ENCODE results near the gene RHBDF1. TPM values are rescaled to one million over a fixed set of nuclear protein-coding genes. Genes with fewer than 3 reads are reported as not detected.

Gene RHBDF1
- total and polyA plus RNA-seq, 2 of the 13 experiments (the other 11 are each of a cell fraction or from before 2014, with no cell fraction given), result 5.4 to 26.9 TPM

DNA sequence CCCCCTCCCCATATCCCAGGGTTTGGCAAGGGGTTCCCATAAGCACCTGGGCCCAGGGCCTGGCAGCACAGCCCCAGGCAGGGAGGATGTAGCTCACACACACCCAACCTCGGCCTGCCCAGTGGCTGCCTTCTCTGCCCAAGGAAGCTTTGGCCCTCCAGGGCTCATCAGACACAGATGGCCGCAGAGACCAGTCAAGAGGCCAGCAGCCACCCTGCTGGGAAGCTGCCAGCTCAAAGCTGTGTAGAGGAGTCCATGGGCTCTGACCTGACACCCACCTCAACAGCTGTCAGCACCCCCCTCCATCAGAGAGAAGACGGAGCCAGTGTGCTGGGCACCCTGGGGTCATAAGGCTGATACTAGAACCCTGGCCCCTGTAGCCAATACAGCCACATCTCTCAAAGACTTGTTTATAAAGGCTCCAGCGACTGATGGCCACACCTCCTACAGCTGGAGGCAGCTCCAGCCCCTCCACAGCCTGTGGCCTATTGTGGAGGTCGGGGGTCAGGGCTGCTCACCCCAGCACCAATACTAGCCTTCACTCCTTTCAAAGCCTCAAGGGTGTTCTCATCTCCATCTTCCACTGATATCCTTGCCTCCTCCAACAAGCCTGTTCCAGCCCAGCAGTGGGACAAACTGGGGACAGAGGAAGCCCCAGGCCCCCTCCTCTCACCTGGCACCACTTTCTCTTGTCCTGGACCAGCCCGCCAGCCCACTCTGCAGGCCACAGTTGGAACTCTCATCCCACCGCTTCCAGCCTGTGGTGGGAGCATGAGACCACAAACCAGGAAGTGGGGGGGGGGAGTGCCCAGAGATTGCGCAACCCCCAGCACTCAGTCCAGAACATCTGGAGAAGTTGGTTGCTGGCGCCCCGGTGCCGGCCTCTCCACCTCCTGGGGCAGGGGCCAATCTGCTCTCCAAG is 3.4 kb upstream of the RHBDF1 start (continued):
- TF ChIP-seq ZBTB1 (CRISPR knock-in tag; IDR thresholded peaks at IDR 0.05; ENCODE audit: borderline replicate concordance) (no peak), ZNF674 (CRISPR knock-in tag; IDR thresholded peaks at IDR 0.05; ENCODE audit: low read depth) (0 out of 2 replicates have a peak, but pooled peaks have one; percentile 29), ARHGAP35 (CRISPR knock-in tag; IDR thresholded peaks at IDR 0.05; ENCODE audit: borderline replicate concordance) (no peak), HDAC2 (CRISPR knock-in tag; IDR thresholded peaks at IDR 0.05) (no peak), HES4 (CRISPR knock-in tag; IDR thresholded peaks at IDR 0.05; ENCODE audit: borderline replicate concordance) (no peak), MTF2 (CRISPR knock-in tag; IDR thresholded peaks at IDR 0.05; ENCODE audit: borderline replicate concordance) (no peak), ZNF7 (CRISPR knock-in tag; IDR thresholded peaks at IDR 0.05) (no peak), NR2F2 (IDR thresholded peaks at IDR 0.05; ENCODE audit: borderline replicate concordance, low read depth) (no peak), RARG (CRISPR knock-in tag; IDR thresholded peaks at IDR 0.05; ENCODE audit: low read depth) (no peak), MBNL3 (CRISPR knock-in tag; conservative IDR thresholded peaks at IDR 0.05) (no peak), JUN (CRISPR knock-in tag; IDR thresholded peaks at IDR 0.05) (no peak), HDAC1 (CRISPR knock-in tag; IDR thresholded peaks at IDR 0.05) (no peak; the same call in none of the 2 replicates), PHF20 (CRISPR knock-in tag; IDR thresholded peaks at IDR 0.05) (peak; percentile 49; the same call in 1 of the 2 replicates), ZNF891 (CRISPR knock-in tag; IDR thresholded peaks at IDR 0.05) (no peak), ZNF615 (CRISPR knock-in tag; IDR thresholded peaks at IDR 0.05; ENCODE audit: borderline replicate concordance) (no peak), MBD4 (IDR thresholded peaks at IDR 0.05; ENCODE audit: borderline replicate concordance, low read length) (no peak), SOX13 (IDR thresholded peaks at IDR 0.05) (no peak), SOX13 (CRISPR knock-in tag; conservative IDR thresholded peaks at IDR 0.05 in 1 of 2, IDR thresholded peaks at IDR 0.05 in 1 of 2) (no peak; a peak in 1 of 4 replicates), ZNF530 (CRISPR knock-in tag; IDR thresholded peaks at IDR 0.05; ENCODE audit: low read depth) (no peak), BRCA1 (CRISPR knock-in tag; IDR thresholded peaks at IDR 0.05) (no peak), ZBTB7A (CRISPR knock-in tag; IDR thresholded peaks at IDR 0.05) (peak; percentile 76; the same call in 1 of the 2 replicates), ZNF101 (CRISPR knock-in tag; IDR thresholded peaks at IDR 0.05; ENCODE audit: borderline replicate concordance, low read depth) (no peak), ATF7-NPFF (CRISPR knock-in tag; IDR thresholded peaks at IDR 0.05; ENCODE audit: low read depth) (no peak), ZNF616 (CRISPR knock-in tag; IDR thresholded peaks at IDR 0.05; ENCODE audit: low read depth) (no peak)
- TF ChIP-seq, protein P1, sequence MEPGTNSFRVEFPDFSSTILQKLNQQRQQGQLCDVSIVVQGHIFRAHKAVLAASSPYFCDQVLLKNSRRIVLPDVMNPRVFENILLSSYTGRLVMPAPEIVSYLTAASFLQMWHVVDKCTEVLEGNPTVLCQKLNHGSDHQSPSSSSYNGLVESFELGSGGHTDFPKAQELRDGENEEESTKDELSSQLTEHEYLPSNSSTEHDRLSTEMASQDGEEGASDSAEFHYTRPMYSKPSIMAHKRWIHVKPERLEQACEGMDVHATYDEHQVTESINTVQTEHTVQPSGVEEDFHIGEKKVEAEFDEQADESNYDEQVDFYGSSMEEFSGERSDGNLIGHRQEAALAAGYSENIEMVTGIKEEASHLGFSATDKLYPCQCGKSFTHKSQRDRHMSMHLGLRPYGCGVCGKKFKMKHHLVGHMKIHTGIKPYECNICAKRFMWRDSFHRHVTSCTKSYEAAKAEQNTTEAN (CRISPR knock-in tag; conservative IDR thresholded peaks at IDR 0.05), result no peak
- TF ChIP-seq, protein P2, sequence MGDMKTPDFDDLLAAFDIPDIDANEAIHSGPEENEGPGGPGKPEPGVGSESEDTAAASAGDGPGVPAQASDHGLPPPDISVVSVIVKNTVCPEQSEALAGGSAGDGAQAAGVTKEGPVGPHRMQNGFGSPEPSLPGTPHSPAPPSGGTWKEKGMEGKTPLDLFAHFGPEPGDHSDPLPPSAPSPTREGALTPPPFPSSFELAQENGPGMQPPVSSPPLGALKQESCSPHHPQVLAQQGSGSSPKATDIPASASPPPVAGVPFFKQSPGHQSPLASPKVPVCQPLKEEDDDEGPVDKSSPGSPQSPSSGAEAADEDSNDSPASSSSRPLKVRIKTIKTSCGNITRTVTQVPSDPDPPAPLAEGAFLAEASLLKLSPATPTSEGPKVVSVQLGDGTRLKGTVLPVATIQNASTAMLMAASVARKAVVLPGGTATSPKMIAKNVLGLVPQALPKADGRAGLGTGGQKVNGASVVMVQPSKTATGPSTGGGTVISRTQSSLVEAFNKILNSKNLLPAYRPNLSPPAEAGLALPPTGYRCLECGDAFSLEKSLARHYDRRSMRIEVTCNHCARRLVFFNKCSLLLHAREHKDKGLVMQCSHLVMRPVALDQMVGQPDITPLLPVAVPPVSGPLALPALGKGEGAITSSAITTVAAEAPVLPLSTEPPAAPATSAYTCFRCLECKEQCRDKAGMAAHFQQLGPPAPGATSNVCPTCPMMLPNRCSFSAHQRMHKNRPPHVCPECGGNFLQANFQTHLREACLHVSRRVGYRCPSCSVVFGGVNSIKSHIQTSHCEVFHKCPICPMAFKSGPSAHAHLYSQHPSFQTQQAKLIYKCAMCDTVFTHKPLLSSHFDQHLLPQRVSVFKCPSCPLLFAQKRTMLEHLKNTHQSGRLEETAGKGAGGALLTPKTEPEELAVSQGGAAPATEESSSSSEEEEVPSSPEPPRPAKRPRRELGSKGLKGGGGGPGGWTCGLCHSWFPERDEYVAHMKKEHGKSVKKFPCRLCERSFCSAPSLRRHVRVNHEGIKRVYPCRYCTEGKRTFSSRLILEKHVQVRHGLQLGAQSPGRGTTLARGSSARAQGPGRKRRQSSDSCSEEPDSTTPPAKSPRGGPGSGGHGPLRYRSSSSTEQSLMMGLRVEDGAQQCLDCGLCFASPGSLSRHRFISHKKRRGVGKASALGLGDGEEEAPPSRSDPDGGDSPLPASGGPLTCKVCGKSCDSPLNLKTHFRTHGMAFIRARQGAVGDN (CRISPR knock-in tag; IDR thresholded peaks at IDR 0.05), result peak; percentile 41

All from HepG2 (cell line).